Measurements from ENCODE around the gene GRK1.

GRK1 gene

GRCh38 chr13:113672002-113672651 lies 5.1 kb downstream of the GRK1 start:
- CTCF ChIA-PET: no interaction called here
- no peak overlapping the region for H3K4me3 ChIP-seq (ENCODE audit: low read depth, low read length)
- TF ChIP-seq GLI4 (tag by site-specific recombination; IDR thresholded peaks at IDR 0.05) (0 out of 2 replicates have a peak, but pooled peaks have one; percentile 26), ZNF677 (tag by site-specific recombination; IDR thresholded peaks at IDR 0.05) (no peak), ZNF266 (tag by site-specific recombination; IDR thresholded peaks at IDR 0.05; ENCODE audit: low read depth) (0 out of 2 replicates have a peak, but pooled peaks have one; percentile 52), ZNF624 (tag by site-specific recombination; IDR thresholded peaks at IDR 0.05) (no peak)
- POLR2A ChIA-PET: no interaction called here
- H3K4me1 ChIP-seq (ENCODE audit: control insufficient read depth, insufficient read depth, low read length): no peaks in the 10 kb centered on the region
- H3K9me3 ChIP-seq (ENCODE audit: control insufficient read depth, insufficient read depth, low read depth, low read length): no peaks in the 10 kb centered on the region
- H3K36me3 ChIP-seq (ENCODE audit: control insufficient read depth in 2 of 2, insufficient read depth in 1 of 2, low read length in 2 of 2): no peaks in the 10 kb centered on the region
- H3K27ac ChIP-seq (ENCODE audit: extremely low read depth, low read depth, low read length): no peak overlapping the region

DNA sequence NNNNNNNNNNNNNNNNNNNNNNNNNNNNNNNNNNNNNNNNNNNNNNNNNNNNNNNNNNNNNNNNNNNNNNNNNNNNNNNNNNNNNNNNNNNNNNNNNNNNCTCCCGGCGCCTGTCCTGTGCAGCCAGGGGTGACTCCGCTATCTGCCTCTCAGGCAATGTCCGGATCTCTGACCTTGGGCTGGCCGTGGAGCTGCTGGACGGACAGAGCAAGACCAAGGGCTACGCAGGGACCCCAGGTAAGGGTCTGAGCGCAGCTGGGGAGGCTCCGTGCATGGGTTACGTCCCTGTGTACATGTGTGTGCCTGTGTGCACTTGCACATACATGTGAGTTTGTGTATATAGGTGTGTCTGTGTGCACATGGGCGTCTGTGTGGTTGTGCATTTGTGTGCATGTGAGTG lies 55.9 kb downstream of the GRK1 start:
- no peak overlapping the region for H3K4me3 ChIP-seq (ENCODE audit: low read depth, low read length)
- no peaks in the 10 kb centered on the region for H3K4me1 ChIP-seq (ENCODE audit: control insufficient read depth, insufficient read depth, low read length)
- H3K27ac ChIP-seq (ENCODE audit: extremely low read depth, low read depth, low read length): no peak overlapping the region
- CTCF ChIA-PET: no interaction called here
- no peaks in the 10 kb centered on the region for H3K36me3 ChIP-seq (ENCODE audit: control insufficient read depth in 2 of 2, insufficient read depth in 1 of 2, low read length in 2 of 2)
- POLR2A ChIA-PET: no interaction called here
- TF ChIP-seq, protein P1, sequence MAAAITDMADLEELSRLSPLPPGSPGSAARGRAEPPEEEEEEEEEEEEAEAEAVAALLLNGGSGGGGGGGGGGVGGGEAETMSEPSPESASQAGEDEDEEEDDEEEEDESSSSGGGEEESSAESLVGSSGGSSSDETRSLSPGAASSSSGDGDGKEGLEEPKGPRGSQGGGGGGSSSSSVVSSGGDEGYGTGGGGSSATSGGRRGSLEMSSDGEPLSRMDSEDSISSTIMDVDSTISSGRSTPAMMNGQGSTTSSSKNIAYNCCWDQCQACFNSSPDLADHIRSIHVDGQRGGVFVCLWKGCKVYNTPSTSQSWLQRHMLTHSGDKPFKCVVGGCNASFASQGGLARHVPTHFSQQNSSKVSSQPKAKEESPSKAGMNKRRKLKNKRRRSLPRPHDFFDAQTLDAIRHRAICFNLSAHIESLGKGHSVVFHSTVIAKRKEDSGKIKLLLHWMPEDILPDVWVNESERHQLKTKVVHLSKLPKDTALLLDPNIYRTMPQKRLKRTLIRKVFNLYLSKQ (tag by site-specific recombination; IDR thresholded peaks at IDR 0.05; ENCODE audit: borderline replicate concordance): no peak
- TF ChIP-seq FEZF1 (tag by site-specific recombination; IDR thresholded peaks at IDR 0.05) (no peak), BCL11A (tag by site-specific recombination; IDR thresholded peaks at IDR 0.05; ENCODE audit: low read depth) (no peak), ZNF660 (tag by site-specific recombination; IDR thresholded peaks at IDR 0.05) (no peak), KLF16 (tag by site-specific recombination; IDR thresholded peaks at IDR 0.05) (no peak), ZNF830 (tag by site-specific recombination; IDR thresholded peaks at IDR 0.05; ENCODE audit: low read depth) (no peak), ZNF280D (tag by site-specific recombination; IDR thresholded peaks at IDR 0.05) (no peak), INSM2 (tag by site-specific recombination; IDR thresholded peaks at IDR 0.05) (no peak), ZNF560 (tag by site-specific recombination; IDR thresholded peaks at IDR 0.05; ENCODE audit: borderline replicate concordance) (no peak), ZNF37A (tag by site-specific recombination; IDR thresholded peaks at IDR 0.05) (no peak), OVOL3 (tag by site-specific recombination; IDR thresholded peaks at IDR 0.05) (no peak), ZNF416 (tag by site-specific recombination; IDR thresholded peaks at IDR 0.05) (no peak), ZNF16 (tag by site-specific recombination; IDR thresholded peaks at IDR 0.05; ENCODE audit: low read depth) (no peak), GLIS2 (tag by site-specific recombination; IDR thresholded peaks at IDR 0.05) (no peak), ZNF274 (IDR thresholded peaks at IDR 0.05; ENCODE audit: low read length) (no peak), ZNF274 (tag by site-specific recombination; IDR thresholded peaks at IDR 0.05; ENCODE audit: borderline replicate concordance) (no peak), KLF1 (tag by site-specific recombination; IDR thresholded peaks at IDR 0.05) (no peak), ZSCAN30 (tag by site-specific recombination; IDR thresholded peaks at IDR 0.05) (no peak), ZNF24 (tag by site-specific recombination; IDR thresholded peaks at IDR 0.05) (no peak)
- TF ChIP-seq, protein P2, sequence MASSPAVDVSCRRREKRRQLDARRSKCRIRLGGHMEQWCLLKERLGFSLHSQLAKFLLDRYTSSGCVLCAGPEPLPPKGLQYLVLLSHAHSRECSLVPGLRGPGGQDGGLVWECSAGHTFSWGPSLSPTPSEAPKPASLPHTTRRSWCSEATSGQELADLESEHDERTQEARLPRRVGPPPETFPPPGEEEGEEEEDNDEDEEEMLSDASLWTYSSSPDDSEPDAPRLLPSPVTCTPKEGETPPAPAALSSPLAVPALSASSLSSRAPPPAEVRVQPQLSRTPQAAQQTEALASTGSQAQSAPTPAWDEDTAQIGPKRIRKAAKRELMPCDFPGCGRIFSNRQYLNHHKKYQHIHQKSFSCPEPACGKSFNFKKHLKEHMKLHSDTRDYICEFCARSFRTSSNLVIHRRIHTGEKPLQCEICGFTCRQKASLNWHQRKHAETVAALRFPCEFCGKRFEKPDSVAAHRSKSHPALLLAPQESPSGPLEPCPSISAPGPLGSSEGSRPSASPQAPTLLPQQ (tag by site-specific recombination; IDR thresholded peaks at IDR 0.05): no peak
- no peaks in the 10 kb centered on the region for H3K9me3 ChIP-seq (ENCODE audit: control insufficient read depth, insufficient read depth, low read depth, low read length)

Measured in HEK293 (cell line).